ENCODE results near the gene CFAP221.

Gene CFAP221

GRCh38 chr2:119537792-119538191, 6.5 kb upstream of the CFAP221 start:
- no peak for DNase-seq

- DNase-seq = no peak
Observed at GRCh38 chr2:119541476-119541875, 2.8 kb upstream of the CFAP221 start.

- DNase-seq = no peak
Observed at GRCh38 chr2:119544939-119545475, 758 bp downstream of the CFAP221 start.

GRCh38 chr2:119545754-119546446, 1.7 kb downstream of the CFAP221 start:
- no peak for DNase-seq

- DNase-seq = no peak
Observed at GRCh38 chr2:119546447-119546767, 2.2 kb downstream of the CFAP221 start.

- no peak for DNase-seq
Observed at GRCh38 chr2:119548516-119549120, 4.4 kb downstream of the CFAP221 start.

- no peak for DNase-seq
Observed at GRCh38 chr2:119549241-119549640, 5.0 kb downstream of the CFAP221 start.

GRCh38 chr2:119550346-119550745, 6.1 kb downstream of the CFAP221 start:
- no peak for DNase-seq

GRCh38 chr2:119550856-119551255, 6.6 kb downstream of the CFAP221 start:
- DNase-seq = no peak

- no peak for DNase-seq
Observed at GRCh38 chr2:119552902-119553301, 8.7 kb downstream of the CFAP221 start.

- no peak for DNase-seq
Observed at GRCh38 chr2:119553687-119554344, 9.6 kb downstream of the CFAP221 start.

- no peak for DNase-seq
Observed at GRCh38 chr2:119565481-119565880, 21.2 kb downstream of the CFAP221 start.

GRCh38 chr2:119567292-119567691, 23.0 kb downstream of the CFAP221 start:
- DNase-seq = no peak

- DNase-seq = no peak
Observed at GRCh38 chr2:119574108-119574815, 30.0 kb downstream of the CFAP221 start.

GRCh38 chr2:119574864-119575263, 30.6 kb downstream of the CFAP221 start:
- DNase-seq = no peak

GRCh38 chr2:119575439-119575838, 31.2 kb downstream of the CFAP221 start:
- no peak for DNase-seq

- DNase-seq = no peak
Observed at GRCh38 chr2:119579424-119580295, 35.4 kb downstream of the CFAP221 start.

GRCh38 chr2:119580550-119581072, 36.4 kb downstream of the CFAP221 start:
- DNase-seq = no peak

- no peak for DNase-seq
Observed at GRCh38 chr2:119583291-119583690, 39.0 kb downstream of the CFAP221 start.

GRCh38 chr2:119584469-119584868, 40.2 kb downstream of the CFAP221 start:
- DNase-seq = no peak

GRCh38 chr2:119586085-119586484, 41.8 kb downstream of the CFAP221 start:
- no peak for DNase-seq

- DNase-seq = no peak
Observed at GRCh38 chr2:119590873-119591272, 46.6 kb downstream of the CFAP221 start.

All from hippocampal formation (tissue), 2 donors.